LNCAP (cell line): Measurements from ENCODE around the gene FHL2.

Experiments used
- CTCF ChIP-seq: fragments of 450-650 bp; IDR thresholded peaks from 2 replicates; pipeline ENCODE4 v1.5.1; 2017; ENCODE audit warnings: mild to moderate bottlenecking

FHL2 gene

DNA sequence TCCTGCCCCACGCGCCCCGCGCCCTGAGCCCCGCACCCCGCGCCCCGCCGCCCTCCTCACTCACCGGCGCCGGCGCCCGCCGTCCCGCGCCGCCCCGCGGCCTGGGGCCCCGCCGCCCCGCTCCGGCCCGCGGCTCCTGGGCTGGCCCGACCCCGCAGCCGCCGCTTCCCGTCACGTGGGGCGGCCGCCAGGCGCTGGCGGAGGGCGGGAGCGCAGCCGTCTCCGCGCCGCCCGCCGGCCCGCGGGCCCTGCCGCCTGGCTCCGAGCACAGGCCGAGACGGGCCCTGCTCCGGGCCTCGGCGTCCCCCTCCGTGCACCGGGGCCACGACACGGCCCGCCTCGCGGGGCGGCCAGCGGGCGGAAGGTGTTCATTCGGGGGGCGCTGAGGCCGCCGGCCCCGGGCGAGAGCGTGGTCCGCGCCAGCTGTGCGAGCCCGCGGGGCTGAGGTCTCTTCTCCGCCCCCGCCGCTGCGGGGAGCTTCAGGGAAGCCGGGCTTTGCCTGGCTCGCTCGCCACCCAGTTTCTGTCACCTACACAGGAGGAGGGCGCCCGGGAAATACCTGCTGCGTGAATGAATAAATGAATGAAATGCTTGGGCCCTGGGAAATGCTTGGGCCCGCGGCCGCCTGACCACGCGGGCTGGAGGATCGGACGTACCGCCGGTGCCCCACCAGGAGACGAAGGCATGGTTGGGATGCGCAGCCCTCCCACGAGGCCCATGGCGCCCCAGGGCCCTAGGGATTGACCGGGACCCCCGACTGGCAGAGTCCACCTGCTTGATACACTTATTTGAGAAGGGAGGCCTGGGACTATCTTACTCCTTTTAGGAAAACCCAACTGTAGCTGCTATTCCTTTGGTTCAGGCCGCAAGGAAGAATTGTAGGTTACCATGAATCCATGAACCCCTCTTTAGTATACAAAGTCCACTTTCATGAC, 69.0 kb downstream of the FHL2 start, which contains the start of gene TGFBRAP1:
TSS of gene TGFBRAP1 (minus strand) at position 175 of the 935 bp plus-strand sequence. CDS start 21,434 bp downstream, outside the sequence.
- no peak for TF ChIP-seq CTCF

- TF ChIP-seq CTCF: no peak
These were observed 69.7 kb downstream of the FHL2 start for GRCh38 chr2:105329197-105329554.

DNA sequence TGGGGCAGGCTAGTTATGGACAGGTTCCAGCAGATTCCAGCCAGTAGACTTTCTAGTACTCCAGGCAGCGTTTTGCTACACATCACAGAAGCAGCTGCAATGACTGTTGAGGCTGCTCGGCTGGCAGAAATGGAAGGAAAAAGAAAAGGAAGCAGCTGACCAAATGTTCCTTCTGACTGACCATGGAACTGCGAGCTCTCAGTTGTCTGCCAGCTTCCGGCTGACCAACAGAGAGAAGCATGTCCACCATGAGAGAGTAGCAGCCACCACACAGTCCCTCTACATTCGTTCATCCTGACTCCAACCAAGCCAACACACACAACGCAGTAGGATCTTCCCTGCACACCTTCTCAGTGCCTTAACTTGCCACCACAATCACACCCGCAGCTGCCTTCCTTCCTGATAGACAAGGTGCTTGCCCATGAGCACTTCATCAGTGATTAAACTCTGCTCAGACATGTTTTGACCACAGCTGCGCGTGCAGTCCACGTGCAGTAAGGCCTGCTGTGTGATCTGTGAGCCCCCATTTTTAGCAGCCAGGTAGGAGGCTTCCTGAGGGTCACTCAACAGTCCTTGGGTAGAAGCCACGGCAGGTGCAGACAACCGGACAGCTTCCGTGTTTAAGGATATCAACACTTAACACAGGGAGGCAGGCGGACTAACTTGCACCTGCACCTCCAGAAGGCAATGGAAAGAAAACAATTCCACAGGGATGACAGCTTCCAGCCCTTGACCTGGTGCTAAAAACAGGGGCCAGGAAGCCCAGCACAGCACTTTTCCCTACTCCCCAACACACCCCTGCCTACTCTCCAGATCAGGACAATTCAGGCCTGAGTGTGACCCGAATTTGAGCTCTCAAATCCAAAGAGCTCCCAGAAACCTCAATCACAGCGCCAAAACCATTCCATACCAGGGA, 70.3 kb downstream of the FHL2 start:
- no peak for TF ChIP-seq CTCF

- no peak for TF ChIP-seq CTCF
These were observed 71.2 kb downstream of the FHL2 start for GRCh38 chr2:105327690-105328089.

DNA sequence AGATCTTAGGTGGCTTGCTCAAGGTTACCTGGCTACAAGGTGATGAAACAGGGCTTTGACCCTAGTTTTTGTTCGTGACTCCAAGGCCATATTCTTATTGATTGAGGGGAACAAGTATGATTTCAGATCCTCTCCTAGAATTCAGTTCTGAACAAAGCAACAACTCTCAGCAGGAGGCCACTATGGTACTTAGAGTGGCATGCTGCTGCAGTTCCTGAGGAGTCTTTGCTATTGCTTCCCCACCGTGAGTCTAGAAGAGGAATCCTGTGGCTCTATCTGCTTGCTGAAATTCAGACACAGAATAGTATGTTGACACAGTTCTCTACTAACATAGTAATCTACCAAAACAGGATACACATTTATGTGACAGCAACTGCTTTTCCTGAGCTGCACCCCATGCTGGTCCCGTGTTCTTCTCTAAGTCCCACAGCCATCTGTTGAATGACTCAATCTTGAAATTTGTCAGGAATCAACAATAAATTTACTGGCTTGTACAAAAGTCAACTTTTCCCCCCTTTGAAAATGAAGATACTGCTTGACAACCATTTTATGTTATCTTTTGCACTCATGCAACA, 73.4 kb downstream of the FHL2 start:
- no peak for TF ChIP-seq CTCF

DNA sequence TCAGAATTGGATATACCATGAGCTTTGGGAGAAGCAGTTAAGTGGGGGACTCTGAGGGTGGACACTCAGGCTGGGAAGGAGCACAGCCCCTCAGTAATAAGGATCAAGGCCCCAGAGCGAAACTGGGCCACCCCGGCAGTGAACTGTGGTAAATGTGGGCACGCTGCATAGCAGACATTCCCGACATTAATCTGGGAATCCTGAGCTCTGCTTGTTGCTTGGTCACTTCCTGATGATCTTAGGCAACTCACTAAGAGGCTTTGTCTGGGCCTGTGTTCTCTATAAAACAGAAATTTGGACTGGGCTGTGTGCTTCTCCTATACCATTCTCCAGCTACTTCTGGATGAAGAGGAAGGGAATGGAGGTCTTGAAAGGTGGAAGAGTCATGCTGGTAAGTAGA, 74.1 kb downstream of the FHL2 start:
- TF ChIP-seq CTCF: no peak

GRCh38 chr2:105324101-105324500, 74.8 kb downstream of the FHL2 start:
- no peak for TF ChIP-seq CTCF
